ENCODE results near the gene AMOTL2.

- TF ChIP-seq MTA2 (IDR thresholded peaks at IDR 0.05; ENCODE audit: low read depth) = no peak
- TF ChIP-seq CTCF (IDR thresholded peaks at IDR 0.05 in 2 of 3, conservative IDR thresholded peaks at IDR 0.05 in 1 of 3; ENCODE audit: control insufficient read depth in 2 of 3, extremely low read depth in 1 of 3, insufficient read depth in 1 of 3, low read depth in 3 of 3, low read length in 3 of 3) = no peak
- TF ChIP-seq ESRRA (IDR thresholded peaks at IDR 0.05; ENCODE audit: low read length) = no peak
- TF ChIP-seq SP1 (IDR thresholded peaks at IDR 0.05; ENCODE audit: low read depth, low read length) = no peak
Observed at GRCh38 chr3:134357261-134357913, 16.9 kb downstream of the AMOTL2 start.
